ENCODE measurements around the gene P3H3. TPM values are rescaled to one million over a fixed set of nuclear protein-coding genes. Genes with fewer than 3 reads are reported as not detected.

P3H3 gene
- total and polyA plus RNA-seq, 9 of the 15 experiments (the other 6 are each of a cell fraction or from before 2014, with no cell fraction given): 0.03 to 15.0 (median 4.8) TPM

DNA sequence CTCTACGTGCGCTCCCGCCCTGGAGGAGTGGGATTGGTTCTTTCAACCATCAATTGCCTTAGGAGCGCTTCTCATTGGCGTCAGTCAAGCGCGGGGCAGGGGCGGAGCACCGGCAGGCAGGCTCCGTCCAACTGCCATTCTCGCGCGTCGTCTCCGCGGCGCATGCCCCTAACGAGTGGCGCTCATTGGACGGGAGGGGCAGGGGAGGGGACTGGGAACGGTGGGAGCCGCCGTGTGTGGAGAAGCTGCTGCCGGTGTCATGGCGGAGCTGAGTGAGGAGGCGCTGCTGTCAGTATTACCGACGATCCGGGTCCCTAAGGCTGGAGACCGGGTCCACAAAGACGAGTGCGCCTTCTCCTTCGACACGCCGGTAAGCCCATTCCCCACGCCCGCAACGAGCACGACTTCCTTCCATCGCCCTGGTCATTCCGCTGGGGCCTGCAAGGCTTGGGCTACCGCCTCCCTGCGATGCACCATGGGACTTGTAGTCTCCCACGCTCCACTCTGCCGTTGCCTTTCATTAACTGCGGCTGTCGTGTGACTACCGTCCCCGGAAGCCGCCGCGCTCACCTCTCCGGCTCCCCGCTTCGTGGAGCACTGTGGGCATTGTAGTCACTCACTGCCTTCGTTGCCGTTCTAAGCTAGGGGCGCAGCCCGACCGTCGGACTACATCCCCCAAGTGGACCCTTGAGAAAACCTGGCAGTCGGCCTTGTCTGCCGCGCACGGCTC is 23.9 kb downstream of the P3H3 start, which contains the start of gene USP5 (continued):
- TF ChIP-seq PHTF2 (CRISPR knock-in tag; IDR thresholded peaks at IDR 0.05) (no peak), POU5F1 (IDR thresholded peaks at IDR 0.05; ENCODE audit: borderline replicate concordance, low read depth, low read length, partially characterized antibody) (peak; percentile 90), GATA2 (CRISPR knock-in tag; IDR thresholded peaks at IDR 0.05) (no peak), DIDO1 (tag; IDR thresholded peaks at IDR 0.05; ENCODE audit: low read depth) (peak; percentile 82), NELFE (IDR thresholded peaks at IDR 0.05; ENCODE audit: insufficient read depth, insufficient read length) (no peak), ZNF766 (CRISPR knock-in tag; conservative IDR thresholded peaks at IDR 0.05) (peak; percentile 98), TEAD1 (CRISPR knock-in tag; IDR thresholded peaks at IDR 0.05) (peak in 1 of 2 experiments; percentile 96; a peak in 3 of 4 replicates), ZKSCAN1 (IDR thresholded peaks at IDR 0.05; ENCODE audit: low read depth, low read length) (no peak), ZNF121 (CRISPR knock-in tag; conservative IDR thresholded peaks at IDR 0.05) (no peak), FOXK2 (conservative IDR thresholded peaks at IDR 0.05 in 1 of 2, IDR thresholded peaks at IDR 0.05 in 1 of 2; ENCODE audit: low read depth in 2 of 2) (no peak), TCFL5 (CRISPR knock-in tag; conservative IDR thresholded peaks at IDR 0.05) (peak; percentile 68; the same call in 1 of the 2 replicates), SMC3 (conservative IDR thresholded peaks at IDR 0.05; ENCODE audit: insufficient read depth, low read depth, low read length) (no peak), SIX5 (IDR thresholded peaks at IDR 0.05; ENCODE audit: borderline replicate concordance in 1 of 2, insufficient read depth in 1 of 2, low read depth in 1 of 2, low read length in 2 of 2) (peak; percentile 99 to 100), RBM34 (IDR thresholded peaks at IDR 0.05; ENCODE audit: borderline replicate concordance, insufficient read depth, low read length) (no peak), KLF1 (tag; IDR thresholded peaks at IDR 0.05) (peak; percentile 72), HMG20B (CRISPR knock-in tag; IDR thresholded peaks at IDR 0.05) (no peak), NRF1 (conservative IDR thresholded peaks at IDR 0.05 in 1 of 2, IDR thresholded peaks at IDR 0.05 in 1 of 2) (peak; percentile 94 to 95), CREM (IDR thresholded peaks at IDR 0.05; ENCODE audit: low read depth) (peak; percentile 96)
- TF ChIP-seq, protein P1, sequence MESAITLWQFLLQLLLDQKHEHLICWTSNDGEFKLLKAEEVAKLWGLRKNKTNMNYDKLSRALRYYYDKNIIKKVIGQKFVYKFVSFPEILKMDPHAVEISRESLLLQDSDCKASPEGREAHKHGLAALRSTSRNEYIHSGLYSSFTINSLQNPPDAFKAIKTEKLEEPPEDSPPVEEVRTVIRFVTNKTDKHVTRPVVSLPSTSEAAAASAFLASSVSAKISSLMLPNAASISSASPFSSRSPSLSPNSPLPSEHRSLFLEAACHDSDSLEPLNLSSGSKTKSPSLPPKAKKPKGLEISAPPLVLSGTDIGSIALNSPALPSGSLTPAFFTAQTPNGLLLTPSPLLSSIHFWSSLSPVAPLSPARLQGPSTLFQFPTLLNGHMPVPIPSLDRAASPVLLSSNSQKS (CRISPR knock-in tag; IDR thresholded peaks at IDR 0.05): no peak
- TF ChIP-seq, protein P2, sequence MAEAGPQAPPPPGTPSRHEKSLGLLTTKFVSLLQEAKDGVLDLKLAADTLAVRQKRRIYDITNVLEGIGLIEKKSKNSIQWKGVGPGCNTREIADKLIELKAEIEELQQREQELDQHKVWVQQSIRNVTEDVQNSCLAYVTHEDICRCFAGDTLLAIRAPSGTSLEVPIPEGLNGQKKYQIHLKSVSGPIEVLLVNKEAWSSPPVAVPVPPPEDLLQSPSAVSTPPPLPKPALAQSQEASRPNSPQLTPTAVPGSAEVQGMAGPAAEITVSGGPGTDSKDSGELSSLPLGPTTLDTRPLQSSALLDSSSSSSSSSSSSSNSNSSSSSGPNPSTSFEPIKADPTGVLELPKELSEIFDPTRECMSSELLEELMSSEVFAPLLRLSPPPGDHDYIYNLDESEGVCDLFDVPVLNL (CRISPR knock-in tag; IDR thresholded peaks at IDR 0.05; ENCODE audit: low read depth): 0 out of 2 replicates have a peak, but pooled peaks have one; percentile 51
- TF ChIP-seq, protein P3, sequence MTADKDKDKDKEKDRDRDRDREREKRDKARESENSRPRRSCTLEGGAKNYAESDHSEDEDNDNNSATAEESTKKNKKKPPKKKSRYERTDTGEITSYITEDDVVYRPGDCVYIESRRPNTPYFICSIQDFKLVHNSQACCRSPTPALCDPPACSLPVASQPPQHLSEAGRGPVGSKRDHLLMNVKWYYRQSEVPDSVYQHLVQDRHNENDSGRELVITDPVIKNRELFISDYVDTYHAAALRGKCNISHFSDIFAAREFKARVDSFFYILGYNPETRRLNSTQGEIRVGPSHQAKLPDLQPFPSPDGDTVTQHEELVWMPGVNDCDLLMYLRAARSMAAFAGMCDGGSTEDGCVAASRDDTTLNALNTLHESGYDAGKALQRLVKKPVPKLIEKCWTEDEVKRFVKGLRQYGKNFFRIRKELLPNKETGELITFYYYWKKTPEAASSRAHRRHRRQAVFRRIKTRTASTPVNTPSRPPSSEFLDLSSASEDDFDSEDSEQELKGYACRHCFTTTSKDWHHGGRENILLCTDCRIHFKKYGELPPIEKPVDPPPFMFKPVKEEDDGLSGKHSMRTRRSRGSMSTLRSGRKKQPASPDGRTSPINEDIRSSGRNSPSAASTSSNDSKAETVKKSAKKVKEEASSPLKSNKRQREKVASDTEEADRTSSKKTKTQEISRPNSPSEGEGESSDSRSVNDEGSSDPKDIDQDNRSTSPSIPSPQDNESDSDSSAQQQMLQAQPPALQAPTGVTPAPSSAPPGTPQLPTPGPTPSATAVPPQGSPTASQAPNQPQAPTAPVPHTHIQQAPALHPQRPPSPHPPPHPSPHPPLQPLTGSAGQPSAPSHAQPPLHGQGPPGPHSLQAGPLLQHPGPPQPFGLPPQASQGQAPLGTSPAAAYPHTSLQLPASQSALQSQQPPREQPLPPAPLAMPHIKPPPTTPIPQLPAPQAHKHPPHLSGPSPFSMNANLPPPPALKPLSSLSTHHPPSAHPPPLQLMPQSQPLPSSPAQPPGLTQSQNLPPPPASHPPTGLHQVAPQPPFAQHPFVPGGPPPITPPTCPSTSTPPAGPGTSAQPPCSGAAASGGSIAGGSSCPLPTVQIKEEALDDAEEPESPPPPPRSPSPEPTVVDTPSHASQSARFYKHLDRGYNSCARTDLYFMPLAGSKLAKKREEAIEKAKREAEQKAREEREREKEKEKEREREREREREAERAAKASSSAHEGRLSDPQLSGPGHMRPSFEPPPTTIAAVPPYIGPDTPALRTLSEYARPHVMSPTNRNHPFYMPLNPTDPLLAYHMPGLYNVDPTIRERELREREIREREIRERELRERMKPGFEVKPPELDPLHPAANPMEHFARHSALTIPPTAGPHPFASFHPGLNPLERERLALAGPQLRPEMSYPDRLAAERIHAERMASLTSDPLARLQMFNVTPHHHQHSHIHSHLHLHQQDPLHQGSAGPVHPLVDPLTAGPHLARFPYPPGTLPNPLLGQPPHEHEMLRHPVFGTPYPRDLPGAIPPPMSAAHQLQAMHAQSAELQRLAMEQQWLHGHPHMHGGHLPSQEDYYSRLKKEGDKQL (CRISPR knock-in tag; IDR thresholded peaks at IDR 0.05; ENCODE audit: borderline replicate concordance): no peak

Measured in K562 (cell line).